HUDEP-2 (cell line): ENCODE results near the gene MOB3B.
A peak's percentile ranks its signal among the peaks of the same experiment; 100 is the strongest.

Experiments used
- DNase-seq, 76 experiments: peaks; one replicate each; lab custom pipeline; 2025; ENCODE audit not compliant: unreplicated experiment in 76 of 76; lab: John Stamatoyannopoulos, UW

Gene MOB3B

DNA sequence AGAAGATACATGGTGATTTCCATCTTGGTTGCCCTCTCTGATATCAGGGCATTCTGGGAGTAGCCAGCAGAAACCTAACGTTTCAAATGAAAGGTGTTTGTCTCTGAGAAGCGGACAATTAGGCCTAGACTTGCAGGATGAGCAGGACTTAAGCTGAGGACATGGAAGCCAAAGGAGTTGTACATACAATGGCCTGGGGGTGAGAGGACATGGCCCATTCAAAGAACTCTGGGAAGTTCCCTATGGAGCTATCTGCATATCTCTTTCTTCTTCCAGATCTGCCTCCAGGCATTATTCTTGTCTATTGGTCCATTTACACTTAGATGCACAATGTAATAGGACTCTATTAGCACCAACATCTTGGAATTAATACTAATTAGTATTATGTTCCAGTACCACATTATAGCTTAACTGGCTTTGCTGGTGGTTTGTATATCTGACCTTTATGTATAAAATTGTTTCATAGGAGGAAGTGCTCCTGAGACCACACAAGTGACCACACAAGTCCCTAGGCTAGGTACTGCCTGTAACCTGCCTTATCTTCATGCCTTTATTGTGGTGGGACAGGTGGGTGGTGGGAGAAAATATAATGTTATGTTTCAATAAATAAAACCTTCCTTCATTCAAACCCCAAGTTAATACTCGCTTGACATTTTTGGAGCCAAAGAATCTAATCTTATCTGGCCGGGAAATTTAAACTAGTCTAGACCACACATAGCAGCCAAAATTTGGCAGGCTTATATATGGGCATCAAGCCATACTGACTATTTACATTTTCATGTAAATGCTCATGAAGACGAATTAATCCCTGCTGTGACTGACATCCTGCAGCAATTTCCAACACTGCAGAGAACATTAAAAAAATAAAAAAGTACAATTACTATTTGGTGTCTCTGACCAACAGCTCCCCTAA lies 180.6 kb downstream of the MOB3B start:
- peak in 15 of 76 experiments; percentile 4 to 54 (median 24) for DNase-seq

DNA sequence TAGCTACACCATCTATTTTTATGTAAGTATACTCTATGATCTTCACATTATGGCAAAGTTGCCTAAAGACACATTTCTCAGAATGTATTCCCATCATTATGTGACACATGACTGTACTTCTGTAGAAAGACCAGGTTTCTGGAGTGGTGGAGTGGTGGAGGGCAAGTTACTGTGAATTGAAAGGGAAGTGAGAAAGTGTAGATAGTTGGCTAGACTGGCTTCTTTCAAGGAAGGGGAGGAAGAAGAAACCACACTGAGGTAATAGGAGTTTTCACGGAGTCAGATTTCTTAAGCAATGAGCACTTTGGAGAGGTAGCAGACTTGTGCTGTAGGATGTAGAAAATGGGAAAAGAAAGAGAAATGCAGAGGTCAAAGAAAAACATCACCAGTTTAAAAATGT lies 181.7 kb downstream of the MOB3B start:
- DNase-seq, result no peak

DNA sequence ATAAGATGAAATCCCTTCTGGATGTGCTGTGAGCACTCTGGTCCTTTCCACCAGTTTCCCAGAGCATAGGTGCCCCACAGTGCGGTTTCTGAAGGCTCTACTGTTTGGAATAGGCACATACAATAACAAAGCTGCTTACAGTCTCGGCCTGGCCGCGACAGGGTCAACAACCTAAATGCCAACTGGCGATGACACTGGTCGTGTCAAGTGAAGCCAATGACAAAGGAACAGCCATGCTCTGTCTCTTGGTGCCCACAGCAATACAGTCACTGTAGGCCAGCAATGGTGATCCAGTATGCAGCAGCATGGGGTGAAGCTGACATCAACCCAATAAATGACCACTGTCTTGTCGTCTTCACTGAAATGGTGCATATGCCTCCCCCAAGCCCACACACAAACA lies 184.8 kb downstream of the MOB3B start:
- no peak for DNase-seq

DNA sequence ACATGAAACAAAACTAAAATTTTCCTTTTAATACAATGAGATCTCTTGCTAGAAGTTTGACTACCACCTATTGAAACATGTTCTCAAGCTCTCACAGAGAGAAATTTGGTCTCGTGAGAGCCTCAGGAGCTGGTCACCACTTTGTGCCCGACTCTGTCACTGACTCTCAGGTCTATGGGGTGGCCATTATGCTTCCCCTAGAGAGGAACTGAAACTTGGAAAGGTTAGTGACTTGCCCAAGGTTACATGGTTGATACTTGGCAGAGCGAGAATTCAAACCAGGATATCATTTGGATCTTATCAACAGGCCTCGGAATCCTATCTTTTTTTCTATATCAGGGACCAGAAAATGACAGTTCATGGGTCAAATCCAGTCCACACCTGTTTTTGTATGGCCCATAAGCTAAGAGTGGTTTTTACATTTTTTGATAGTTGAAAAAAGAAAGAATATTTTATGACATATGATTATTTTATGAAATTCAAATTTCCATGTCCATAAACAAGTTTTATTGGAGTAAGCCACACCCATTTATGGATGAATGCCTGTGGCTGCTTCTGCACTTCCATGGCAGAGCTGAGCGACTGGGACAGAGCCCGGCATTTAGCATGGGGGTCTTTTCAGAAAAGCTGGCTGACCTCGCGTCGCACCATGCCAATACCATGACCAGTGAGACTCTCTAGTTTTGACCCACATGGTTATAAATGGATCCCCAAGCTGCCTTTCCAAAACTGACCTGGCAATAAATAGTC lies 187.9 kb downstream of the MOB3B start:
- DNase-seq, result no peak

DNA sequence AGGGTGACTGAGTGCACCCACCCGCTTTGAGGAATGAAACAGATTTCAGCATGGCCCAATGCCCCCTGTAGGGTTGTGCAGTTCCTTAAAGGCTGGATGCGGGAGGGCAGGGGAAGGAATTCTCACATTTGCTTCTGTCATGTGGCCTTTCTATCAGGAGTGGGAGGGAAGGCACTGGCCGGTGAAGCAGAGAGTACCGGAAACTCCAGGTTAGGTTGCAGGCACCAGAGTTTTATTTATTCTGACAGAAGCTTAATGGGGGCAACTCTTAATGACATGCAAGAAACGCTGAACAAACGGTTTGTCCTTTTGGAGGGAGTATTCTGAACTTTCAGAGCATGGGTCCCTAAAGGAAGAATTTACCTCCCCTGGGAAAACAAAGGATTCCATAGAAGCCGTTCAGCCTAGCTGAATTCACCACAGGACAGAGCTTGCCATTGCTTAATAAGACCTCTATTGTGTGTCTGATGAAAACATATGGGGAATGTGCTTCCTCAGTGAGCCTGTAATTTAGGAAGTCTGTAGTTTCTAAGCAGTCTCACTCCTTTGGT lies 188.6 kb downstream of the MOB3B start:
- no peak for DNase-seq

DNA sequence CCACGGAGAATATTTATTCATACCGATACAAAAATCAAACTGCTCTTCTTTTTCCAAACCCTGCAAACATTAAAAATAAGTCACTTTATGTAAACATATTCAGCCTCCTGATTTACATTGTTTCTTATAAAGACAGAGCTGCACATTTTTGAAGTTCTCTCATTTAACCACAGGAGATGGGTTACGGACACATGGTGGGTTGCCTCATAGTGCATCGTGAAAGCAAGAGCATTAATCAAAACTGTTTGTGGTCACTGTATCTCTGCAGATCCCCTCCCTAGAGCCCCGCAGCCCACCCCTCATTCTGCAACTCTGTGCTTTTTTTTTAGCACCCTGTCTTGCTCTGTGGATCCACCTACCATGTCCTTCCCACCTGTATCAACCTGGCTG lies 189.3 kb downstream of the MOB3B start:
- DNase-seq, result no peak

DNA sequence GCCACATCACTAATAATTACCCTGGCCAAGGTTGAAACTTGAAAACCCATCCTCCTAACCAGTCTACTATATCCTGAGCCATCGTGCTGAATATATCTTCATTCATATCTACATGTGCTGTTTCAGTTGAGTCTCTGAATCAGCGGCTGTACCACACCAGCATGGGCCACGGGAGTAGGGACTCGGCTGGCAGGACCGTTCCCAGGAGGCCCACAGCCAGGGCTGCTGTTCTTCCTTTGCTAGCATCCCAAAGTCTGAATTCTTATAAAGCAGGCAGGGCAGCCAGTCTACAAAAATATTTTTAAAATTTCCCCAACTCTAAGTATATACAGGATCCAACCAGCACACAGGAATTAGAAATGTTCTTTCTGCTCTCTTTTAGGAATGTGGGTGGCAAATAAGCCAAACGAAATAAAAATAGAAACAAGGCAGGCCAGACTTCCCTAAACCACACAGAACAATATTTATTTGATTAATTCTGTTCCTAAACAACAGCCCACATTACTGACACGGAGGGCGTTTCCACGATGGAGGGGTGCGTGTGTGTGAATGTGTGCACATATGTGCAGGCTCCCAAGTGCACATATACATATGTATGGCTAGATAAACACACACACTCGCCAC lies 189.8 kb downstream of the MOB3B start:
- DNase-seq, result no peak

DNA sequence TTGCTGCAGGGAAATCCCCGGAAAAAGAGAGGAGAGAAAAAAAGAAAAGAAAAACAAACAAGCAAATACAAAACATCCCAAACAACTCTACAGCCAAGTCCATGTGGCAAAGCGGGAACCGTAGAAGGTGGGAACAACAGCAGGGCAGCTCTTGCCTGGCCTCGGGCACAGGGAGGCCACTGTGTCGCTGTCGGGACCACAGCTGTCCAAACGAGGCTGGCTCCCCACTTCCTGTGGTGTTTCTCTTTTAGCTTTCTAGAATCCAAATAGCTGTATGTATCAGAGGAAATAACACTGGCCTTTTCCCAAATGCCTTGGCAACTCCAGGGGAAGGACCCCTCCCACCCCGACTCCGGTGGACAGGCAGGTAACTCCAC lies 191.1 kb downstream of the MOB3B start:
- no peak for DNase-seq

DNA sequence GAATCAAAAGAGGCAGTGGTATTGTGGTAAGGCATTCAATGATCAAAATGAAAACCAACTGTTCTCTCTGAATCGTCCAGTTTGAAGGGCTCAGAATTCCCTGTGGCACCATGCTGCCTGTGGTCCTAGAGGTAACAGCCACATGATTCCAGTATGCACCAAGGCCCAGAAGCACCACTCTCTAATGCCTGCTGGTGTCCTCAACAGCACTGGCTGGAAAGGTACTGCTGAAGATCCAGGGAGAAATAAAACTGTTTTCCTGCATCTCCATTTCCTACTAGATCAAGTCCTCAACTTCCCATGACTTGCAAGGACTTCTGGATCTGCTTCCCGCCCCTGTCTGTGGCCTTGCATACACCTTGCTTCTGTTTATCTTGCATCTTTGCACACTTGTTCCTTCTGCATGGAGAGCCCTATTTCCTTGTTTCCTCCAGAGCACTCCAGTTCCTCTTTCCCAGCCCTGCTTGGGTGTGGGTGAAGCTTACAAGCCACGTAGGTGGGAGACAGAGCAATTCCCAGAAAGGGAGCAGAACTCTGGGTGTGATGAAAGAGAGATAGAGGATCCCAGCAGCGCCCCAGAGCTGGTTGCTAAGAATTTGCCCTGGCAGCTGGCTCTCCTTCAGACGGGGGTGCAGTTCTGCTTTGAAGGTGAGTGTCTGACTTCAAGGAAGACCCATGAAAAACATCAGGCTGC lies 191.6 kb downstream of the MOB3B start:
- no peak for DNase-seq

DNA sequence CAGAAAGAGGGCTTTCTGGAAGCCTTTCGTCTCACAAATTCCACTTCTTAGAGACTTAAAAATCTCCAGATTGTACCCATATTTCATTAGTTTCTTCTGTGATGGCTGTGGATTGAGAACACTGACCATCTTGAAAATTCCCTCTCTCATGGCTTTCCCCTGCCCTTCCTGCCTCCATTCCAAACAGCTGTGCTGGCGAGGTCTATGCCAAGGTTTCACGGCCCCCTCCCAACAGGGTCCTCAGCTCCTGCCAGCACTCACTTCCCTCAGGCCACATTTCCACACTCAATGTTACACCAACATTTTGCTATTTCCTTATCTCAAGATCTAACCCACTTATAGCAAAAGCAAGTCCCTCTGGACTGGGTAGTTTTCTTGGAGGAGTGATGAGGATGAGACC lies 192.4 kb downstream of the MOB3B start:
- no peak for DNase-seq

DNA sequence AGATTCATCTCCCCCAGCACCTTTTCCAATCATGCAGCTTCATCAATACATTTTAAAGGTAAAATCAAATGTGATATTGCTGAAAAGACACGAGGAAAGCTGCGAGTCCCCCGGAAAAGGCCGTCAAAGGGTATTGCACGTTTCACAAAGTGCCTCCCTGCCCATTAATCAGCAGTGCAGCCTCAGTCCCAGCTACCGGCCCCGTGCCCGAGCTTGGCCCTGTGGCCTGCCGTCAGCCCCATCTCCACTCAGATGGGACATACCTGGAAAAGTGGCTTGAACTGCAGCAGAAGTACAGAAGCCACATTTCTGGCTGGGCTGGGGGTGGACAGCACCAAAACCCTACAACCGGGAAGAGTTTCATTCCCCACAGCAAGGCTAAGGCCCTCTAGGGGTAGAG lies 192.8 kb downstream of the MOB3B start:
- DNase-seq, result no peak

DNA sequence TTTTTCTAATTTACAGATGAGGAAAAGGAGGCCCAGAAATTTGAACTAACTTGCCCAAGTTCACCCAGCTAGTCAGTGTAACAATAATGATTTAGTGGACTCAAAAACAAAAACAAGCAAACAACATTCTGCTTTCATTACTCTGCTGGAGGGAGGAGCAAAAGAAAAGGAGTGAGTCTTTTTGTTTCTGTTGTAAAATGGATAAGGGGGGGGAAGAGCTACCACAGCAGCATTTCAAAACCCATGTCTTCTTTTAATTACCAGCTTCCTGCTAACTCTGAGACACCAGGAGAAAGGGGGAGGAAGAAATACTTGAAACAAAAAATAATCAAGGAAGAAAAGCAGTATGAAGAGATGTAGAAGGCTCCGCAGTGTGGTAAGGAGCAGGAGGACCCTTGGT lies 193.5 kb downstream of the MOB3B start:
- no peak for DNase-seq

DNA sequence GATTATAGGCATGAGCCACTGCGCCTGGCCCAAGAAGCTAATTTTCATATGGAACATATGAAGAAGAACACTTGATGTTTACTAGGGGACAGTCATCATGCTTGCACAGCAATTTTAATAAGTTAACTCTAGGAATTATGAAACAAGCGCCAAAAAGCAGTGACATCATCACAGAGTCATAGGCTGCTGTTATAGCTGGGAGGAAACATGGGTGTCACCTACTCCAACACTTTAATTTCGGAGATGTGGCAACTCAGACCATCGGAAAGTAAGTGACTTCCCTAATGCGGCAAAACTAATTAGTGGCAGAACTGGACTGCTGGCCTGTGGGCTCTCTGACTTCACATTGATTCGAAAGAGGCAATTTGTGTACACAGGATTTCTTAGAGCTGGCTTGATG lies 194.5 kb downstream of the MOB3B start:
- no peak for DNase-seq

DNA sequence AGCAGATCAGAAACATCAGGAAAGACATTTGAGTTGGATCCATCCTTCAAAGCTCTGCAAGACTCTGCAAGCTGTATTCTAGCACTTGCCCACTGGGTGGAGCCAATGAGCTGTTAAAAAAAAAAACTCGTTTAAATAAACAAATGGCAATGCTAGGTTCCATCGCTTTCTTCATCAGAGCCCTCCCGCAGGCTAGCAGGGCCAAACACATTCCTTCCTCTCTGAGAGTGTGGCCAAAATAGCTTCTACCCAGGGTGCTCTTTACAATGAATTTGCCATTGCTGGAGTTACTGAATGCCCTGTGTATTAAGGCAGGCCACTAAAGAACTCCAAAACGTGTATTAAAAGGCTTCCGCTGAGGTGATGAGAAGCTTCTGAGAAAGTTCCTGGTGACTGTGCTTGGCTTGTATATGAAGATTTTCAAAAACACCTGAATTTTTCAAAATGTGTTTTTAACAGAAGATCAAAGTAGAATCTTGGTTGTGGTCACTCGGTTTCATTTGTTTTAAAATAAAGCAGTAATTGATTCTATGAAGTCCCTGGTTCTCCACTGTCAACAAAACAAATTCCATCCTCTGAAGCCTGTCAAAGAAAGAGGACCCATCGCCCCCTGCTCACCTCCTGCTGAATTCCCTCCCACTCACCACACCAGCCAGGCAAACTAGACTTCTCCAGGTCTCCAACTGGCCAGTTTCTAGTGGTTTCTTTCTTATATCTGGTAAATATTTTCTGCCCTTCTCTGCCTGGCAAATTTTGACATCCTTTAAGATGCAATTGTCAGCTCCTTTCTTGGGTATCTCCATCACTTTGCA lies 196.2 kb downstream of the MOB3B start:
- peak in 61 of 76 experiments; percentile 5 to 77 (median 39) for DNase-seq

DNA sequence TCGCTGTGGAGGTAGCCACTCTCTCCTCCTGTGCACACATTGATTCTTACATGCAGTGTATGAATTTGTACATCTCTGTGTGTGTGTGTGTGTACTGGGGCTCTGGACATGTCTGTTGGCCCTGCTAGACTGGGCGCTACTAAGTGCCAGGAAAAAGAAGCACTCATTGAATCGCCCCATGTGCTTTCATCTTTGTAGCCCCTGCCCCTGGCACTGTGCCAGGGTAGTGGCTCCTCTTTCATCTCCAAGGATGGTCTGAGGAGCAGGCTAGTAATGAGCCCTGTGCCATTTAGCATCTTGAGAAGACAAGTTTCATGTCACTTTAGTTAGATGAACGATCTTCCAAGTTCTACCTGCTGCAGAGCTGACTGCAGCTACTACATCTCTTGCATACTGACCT lies 198.2 kb downstream of the MOB3B start:
- DNase-seq, result no peak

DNA sequence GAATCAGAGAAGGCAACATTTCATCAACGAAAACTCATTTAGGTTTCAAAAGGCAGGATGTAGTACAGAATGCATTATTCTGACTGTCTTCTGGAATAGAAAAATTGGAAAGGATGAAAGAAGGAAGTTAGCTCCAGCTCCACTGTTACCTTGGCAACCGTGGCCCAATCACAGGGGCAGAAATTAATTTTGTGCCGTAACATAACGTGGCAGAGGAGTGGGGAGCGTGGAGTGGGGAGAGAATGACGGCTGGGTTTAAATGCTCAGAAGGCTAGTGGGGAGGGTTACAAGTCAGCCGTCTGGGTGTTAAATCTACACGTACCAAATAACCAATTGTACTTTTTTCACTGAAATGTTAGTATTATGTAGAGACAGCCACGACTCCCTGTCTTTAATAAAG lies 200.3 kb downstream of the MOB3B start:
- DNase-seq, result no peak

DNA sequence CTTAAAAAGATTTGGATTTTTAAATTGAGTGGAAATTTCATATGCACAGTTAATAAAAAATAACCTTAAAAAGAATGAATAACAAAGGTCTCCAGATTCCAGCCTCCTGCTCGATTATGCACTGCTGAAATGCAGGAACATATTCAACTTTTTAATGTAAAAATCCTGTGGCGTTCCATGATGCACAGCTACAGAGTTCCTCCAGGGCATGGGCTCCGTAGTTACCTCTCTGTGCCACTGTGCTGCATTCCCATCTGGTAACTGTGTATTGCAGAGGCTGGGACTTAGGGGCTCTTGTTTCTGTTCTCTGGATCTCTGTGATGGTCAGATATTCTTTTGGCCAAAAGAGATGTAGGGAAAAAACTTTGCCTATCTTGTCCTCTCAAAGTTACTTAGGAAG lies 201.1 kb downstream of the MOB3B start:
- no peak for DNase-seq

DNA sequence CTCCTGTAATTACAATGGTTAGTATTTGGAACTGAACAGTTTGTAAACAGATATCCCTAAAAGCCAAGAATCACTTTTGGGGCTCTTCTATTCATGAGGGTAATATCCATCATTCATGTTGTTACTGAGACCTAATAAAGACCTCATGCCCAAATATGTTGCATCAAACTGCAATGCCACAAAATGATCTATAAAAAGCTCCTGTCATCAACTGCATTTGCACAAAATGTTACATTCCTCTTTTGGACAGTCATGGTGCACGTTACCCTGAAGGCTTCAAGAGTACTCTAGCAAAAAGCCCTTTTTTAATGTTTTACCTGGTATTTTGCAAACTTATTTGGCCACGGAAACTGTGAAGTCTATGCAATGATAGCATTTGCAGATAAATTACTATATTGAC lies 218.4 kb downstream of the MOB3B start:
- DNase-seq, result no peak

DNA sequence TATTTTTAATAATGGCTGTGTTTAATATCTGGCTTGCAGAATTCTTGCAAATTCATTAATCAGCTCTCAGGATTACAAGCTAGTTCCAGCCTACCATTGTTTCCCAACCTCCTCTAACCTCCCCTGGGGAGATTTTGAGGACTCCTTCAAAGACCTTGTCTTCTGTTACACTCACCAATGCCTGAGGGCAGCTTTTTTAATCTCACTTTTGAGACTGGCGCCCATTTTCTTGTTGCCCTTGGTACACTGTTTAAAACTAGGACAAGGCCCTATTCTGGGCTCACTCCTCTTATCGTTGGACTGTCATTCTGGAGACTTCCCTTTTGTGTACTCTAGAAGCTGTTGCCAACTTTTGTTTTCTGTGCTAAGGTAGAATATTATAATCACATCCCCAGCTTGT lies 219.0 kb downstream of the MOB3B start:
- DNase-seq, result no peak
